Measurements from ENCODE around the gene NAALADL2.
"Not testable (repeated sequence)": the region's sequence is repeated elsewhere in the genome, so short reads cannot be mapped to it uniquely, and the experiment has no call there.

NAALADL2 gene

GRCh38 chr3:175311404-175311803 is 452.3 kb downstream of the NAALADL2 start:
- no peak for DNase-seq (ENCODE audit: low read depth)

GRCh38 chr3:175311946-175312345 is 452.8 kb downstream of the NAALADL2 start:
- DNase-seq (ENCODE audit: low read depth), result no peak

- no peak for DNase-seq (ENCODE audit: low read depth)
These were observed 453.7 kb downstream of the NAALADL2 start for GRCh38 chr3:175312791-175313190.

- no peak for DNase-seq (ENCODE audit: low read depth)
These were observed 457.7 kb downstream of the NAALADL2 start for GRCh38 chr3:175316799-175317198.

- DNase-seq (ENCODE audit: low read depth), result no peak
These were observed 466.3 kb downstream of the NAALADL2 start for GRCh38 chr3:175325440-175325839.

- DNase-seq (ENCODE audit: low read depth), result no peak
These were observed 466.9 kb downstream of the NAALADL2 start for GRCh38 chr3:175326041-175326440.

- DNase-seq (ENCODE audit: low read depth), result no peak
These were observed 470.2 kb downstream of the NAALADL2 start for GRCh38 chr3:175329373-175329772.

GRCh38 chr3:175335229-175335628 is 476.1 kb downstream of the NAALADL2 start:
- no peak for DNase-seq (ENCODE audit: low read depth)

GRCh38 chr3:175336406-175337133 is 477.4 kb downstream of the NAALADL2 start:
- DNase-seq (ENCODE audit: low read depth), result no peak

GRCh38 chr3:175337631-175338030 is 478.5 kb downstream of the NAALADL2 start:
- DNase-seq (ENCODE audit: low read depth), result no peak

GRCh38 chr3:175338775-175339535 is 479.8 kb downstream of the NAALADL2 start:
- DNase-seq (ENCODE audit: low read depth), result no peak

- DNase-seq (ENCODE audit: low read depth), result no peak
These were observed 481.3 kb downstream of the NAALADL2 start for GRCh38 chr3:175340338-175341015.

- no peak for DNase-seq (ENCODE audit: low read depth)
These were observed 483.1 kb downstream of the NAALADL2 start for GRCh38 chr3:175342196-175342595.

- DNase-seq (ENCODE audit: low read depth), result no peak
These were observed 484.8 kb downstream of the NAALADL2 start for GRCh38 chr3:175343946-175344345.

GRCh38 chr3:175346573-175347356 is 487.6 kb downstream of the NAALADL2 start:
- DNase-seq (ENCODE audit: low read depth), result no peak

GRCh38 chr3:175349168-175349567 is 490.0 kb downstream of the NAALADL2 start:
- DNase-seq (ENCODE audit: low read depth), result no peak

GRCh38 chr3:175355801-175356335 is 496.7 kb downstream of the NAALADL2 start:
- no peak for DNase-seq (ENCODE audit: low read depth)

GRCh38 chr3:175356899-175357324 is 497.8 kb downstream of the NAALADL2 start:
- DNase-seq (ENCODE audit: low read depth), result no peak

GRCh38 chr3:175357758-175358157 is 498.6 kb downstream of the NAALADL2 start:
- DNase-seq (ENCODE audit: low read depth), result no peak

- DNase-seq (ENCODE audit: low read depth), result no peak
These were observed 499.8 kb downstream of the NAALADL2 start for GRCh38 chr3:175358935-175359334.

GRCh38 chr3:175370426-175370825 is 511.3 kb downstream of the NAALADL2 start:
- DNase-seq (ENCODE audit: low read depth), result not testable (repeated sequence)

GRCh38 chr3:175371187-175371586 is 512.1 kb downstream of the NAALADL2 start:
- not testable (repeated sequence) for DNase-seq (ENCODE audit: low read depth)

Measured in stimulated activated CD8-positive, alpha-beta memory T cell treated with anti-CD3 and anti-CD28 coated beads, Interleukin-12 subunit alpha, Interleukin-12 subunit beta, amount 100 ng/mL, for 4 hours (primary cell).